Measurements from ENCODE around the gene HOPX.
"Not testable (repeated sequence)": the region's sequence is repeated elsewhere in the genome, so short reads cannot be mapped to it uniquely, and the experiment has no call there.

The HOPX gene

DNA sequence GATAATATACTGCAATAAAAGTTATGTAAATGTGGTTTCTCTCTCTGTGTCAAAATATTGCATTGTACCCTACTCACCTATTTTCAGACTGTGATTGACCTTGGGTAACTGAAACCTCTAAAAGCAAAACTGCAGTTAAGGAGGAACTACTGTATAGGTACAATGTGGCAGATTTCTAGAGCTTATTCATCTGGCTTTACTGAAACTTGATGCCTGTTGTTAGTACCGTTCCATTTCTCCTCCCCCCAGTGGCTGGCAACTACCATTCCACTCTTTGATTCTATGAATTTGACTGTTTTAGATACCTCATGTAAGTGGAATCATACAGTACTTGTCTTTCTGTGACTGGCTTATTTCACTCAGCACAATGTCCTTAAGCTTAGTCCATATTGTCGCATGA, 61.9 kb downstream of the HOPX start:
- no peak for DNase-seq (ENCODE audit: low read depth)
- TF ChIP-seq, protein P1, sequence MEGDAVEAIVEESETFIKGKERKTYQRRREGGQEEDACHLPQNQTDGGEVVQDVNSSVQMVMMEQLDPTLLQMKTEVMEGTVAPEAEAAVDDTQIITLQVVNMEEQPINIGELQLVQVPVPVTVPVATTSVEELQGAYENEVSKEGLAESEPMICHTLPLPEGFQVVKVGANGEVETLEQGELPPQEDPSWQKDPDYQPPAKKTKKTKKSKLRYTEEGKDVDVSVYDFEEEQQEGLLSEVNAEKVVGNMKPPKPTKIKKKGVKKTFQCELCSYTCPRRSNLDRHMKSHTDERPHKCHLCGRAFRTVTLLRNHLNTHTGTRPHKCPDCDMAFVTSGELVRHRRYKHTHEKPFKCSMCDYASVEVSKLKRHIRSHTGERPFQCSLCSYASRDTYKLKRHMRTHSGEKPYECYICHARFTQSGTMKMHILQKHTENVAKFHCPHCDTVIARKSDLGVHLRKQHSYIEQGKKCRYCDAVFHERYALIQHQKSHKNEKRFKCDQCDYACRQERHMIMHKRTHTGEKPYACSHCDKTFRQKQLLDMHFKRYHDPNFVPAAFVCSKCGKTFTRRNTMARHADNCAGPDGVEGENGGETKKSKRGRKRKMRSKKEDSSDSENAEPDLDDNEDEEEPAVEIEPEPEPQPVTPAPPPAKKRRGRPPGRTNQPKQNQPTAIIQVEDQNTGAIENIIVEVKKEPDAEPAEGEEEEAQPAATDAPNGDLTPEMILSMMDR (IDR thresholded peaks at IDR 0.05; ENCODE audit: control insufficient read depth, extremely low read depth, insufficient read depth) = 0 out of 2 replicates have a peak, but pooled peaks have one; percentile 9
- H3K4me3 ChIP-seq (ENCODE audit: low read depth, low read length) = no peak overlapping the region

DNA sequence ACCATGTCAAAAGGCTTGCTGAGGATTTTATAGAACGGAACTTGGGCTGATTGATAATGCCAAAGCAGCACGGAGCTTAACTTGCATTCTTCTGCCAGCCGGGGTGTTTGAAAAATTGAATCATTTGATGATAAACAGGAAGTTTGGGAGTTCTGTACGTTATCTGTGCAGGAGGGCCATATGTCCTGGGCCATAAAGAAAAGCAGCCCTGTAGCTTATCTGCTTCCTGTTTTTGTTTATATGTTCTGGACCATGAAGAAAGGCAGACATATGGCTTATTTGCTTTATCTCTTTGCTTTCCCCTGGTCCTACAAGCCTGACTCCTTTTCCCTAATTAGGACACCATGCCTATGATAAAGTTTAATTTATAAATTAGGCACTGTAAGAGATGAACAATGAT, 62.4 kb downstream of the HOPX start:
- no peak overlapping the region for H3K4me3 ChIP-seq (ENCODE audit: low read depth, low read length)
- DNase-seq (ENCODE audit: low read depth) = no peak
- TF ChIP-seq, protein P1 (IDR thresholded peaks at IDR 0.05; ENCODE audit: control insufficient read depth, extremely low read depth, insufficient read depth) = no peak

DNA sequence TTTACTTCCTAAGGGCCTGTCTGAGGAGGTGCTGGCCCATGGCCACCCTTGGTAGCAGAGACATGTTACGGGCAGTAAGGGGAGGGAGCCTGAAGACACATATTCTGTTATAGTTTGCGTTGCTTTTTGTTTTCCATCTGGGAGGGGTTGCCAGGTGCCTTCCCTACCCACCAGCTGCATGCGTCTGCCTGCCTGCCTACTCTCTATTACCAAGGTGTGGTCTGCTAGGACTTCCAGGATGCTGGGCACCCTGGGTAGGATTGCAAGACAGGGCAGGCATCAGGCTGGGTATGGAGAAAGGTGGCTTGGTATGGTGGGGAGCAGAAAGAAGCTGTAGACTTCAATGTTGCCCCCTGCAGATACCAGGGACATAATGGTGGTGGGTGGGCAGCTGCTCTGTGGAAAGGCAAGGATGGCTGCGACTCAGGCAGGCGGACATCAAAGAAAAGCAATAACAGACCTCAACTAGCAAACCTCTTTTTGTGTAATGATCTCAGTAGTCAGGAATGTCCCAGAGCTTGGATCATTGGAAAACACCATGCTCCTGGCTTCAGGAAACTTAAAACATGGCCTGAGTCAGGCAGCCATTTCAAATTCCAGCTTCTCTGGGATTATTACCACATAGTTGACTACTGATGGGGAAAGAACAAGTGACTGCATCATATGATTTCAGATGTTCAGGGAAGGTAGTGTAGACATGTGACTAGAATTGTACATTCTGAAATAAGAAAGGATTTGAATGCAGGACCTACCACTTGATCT, 67.8 kb downstream of the HOPX start:
- TF ChIP-seq, protein P1 (IDR thresholded peaks at IDR 0.05; ENCODE audit: control insufficient read depth, extremely low read depth, insufficient read depth) = no peak
- no peak overlapping the region for H3K4me3 ChIP-seq (ENCODE audit: low read depth, low read length)
- no peak for DNase-seq (ENCODE audit: low read depth)

GRCh38 chr4:56612282-56612681, 68.8 kb downstream of the HOPX start:
- no peak for DNase-seq (ENCODE audit: low read depth)
- TF ChIP-seq, protein P1 (IDR thresholded peaks at IDR 0.05; ENCODE audit: control insufficient read depth, extremely low read depth, insufficient read depth) = no peak

GRCh38 chr4:56611501-56611900, 69.6 kb downstream of the HOPX start:
- TF ChIP-seq, protein P1 (IDR thresholded peaks at IDR 0.05; ENCODE audit: control insufficient read depth, extremely low read depth, insufficient read depth) = no peak
- H3K4me3 ChIP-seq (ENCODE audit: low read depth, low read length) = no peak overlapping the region
- no peak for DNase-seq (ENCODE audit: low read depth)

More at GRCh38 chr4:56612282-56612681, 68.8 kb downstream of the HOPX start:
- no peak overlapping the region for H3K4me3 ChIP-seq (ENCODE audit: low read depth, low read length)

- not testable (repeated sequence) for DNase-seq (ENCODE audit: low read depth); H3K4me3 ChIP-seq (ENCODE audit: low read depth, low read length)
Measured at GRCh38 chr4:56610170-56610569, 70.9 kb downstream of the HOPX start.

- no peak for DNase-seq (ENCODE audit: low read depth)
- no peak overlapping the region for H3K4me3 ChIP-seq (ENCODE audit: low read depth, low read length)
- TF ChIP-seq, protein P1 (IDR thresholded peaks at IDR 0.05; ENCODE audit: control insufficient read depth, extremely low read depth, insufficient read depth) = no peak
Measured at GRCh38 chr4:56607926-56608325, 73.2 kb downstream of the HOPX start.

Data from LNCaP clone FGC (cell line).